Activated T-helper 1 cell treated with Interleukin-2 at 50 U/mL for 16 hours (primary cell): ENCODE data around the gene BRSK2.
"Not testable (repeated sequence)": the region's sequence is repeated elsewhere in the genome, so short reads cannot be mapped to it uniquely, and the experiment has no call there.

Experiments used
- DNase-seq: peaks from one replicate; pipeline ENCODE4 v3.0.0-alpha.2; 2020; ENCODE audit warnings: low read depth

The BRSK2 gene

DNA sequence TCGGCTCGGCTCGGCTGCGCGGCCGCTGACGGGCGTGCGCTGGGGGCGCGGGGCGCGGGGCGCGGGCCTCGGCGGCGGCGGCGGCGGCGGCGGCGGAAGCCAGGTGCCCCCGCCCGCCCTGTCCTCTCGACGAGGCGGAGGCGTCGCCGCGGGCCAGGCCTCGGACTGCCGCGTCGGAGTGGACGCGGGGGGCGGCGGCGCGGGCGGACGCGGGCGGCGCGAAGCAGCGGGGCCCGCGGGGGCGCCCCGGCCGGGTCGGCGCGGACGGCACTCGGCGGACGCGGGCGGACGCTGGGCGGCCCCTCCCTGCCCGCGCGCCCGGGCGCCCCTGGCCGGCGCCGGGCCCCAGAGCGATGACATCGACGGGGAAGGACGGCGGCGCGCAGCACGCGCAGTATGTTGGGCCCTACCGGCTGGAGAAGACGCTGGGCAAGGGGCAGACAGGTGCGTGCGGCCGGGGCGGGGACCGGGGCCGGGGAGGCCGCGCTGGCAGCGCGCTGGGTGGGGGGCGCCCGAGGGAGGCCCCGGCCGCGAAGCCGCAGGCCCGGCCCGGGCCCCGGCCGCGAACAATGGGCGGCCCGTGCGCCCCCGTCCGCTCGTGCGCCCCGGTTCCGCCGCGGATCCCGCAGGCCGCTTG, at the start of gene BRSK2:
Gene BRSK2 (plus strand): TSS at position 3 of the 637 bp plus-strand sequence. CDS start 351 bp downstream, at position 354.
- DNase-seq: no peak

DNA sequence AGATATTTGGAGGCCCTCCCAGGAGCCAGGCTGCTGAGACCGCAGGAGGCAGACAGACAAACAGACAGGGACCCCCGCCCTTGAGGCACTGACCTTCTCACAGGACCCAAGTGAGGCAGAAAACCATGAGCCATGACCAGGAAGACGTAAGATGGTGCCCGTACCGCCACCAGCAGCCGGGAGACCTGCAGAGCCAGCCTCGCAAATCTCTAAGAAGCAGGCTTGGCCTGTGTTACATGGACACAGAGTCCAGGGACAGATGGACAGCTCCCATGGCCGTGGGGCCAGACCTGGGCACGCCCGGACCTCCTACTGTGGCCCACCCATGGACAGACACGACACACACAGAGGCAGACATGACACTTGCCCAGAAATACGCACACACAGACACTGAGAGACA, 49.6 kb upstream of the BRSK2 start:
- no peak for DNase-seq

DNA sequence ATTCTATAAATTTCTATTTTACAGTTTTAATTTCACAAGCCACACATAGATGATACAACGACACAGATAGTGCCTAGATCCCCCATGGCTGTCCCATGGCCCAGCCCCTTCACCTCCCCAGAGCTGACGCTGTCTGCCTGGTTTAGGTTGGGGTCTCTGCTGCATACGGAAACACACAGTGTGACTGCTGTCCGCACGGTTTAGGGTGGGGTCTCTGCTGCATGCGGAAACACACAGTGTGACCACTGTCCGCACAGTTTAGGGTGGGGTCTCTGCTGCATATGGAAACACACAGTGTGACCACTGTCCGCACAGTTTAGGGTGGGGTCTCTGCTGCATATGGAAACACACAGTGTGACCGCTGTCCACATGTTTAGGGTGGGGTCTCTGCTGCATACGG, 48.5 kb upstream of the BRSK2 start:
- not testable (repeated sequence) for DNase-seq

DNA sequence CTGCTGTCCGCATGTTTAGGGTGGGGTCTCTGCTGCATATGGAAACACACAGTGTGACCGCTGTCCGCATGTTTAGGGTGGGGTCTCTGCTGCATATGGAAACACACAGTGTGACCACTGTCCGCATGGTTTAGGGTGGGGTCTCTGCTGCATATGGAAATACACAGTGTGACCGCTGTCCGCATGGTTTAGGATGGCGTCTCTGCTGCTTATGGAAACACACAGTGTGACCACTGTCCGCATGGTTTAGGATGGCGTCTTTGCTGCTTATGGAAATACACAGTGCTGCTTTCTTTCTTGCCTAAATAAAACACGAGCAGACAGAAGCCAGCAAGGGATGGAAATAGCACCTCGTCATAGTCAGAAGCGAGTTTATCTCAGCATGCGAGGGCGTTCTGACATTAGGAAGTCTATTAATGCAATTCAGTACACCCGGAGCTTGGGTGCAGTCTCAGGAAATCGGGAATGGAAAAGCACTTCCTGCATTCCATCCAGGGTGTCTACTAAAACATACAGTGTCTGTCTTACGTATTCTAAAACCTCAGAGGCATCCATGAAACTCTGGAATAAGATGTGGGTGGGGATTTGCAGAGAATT, 47.7 kb upstream of the BRSK2 start:
- DNase-seq: no peak

DNA sequence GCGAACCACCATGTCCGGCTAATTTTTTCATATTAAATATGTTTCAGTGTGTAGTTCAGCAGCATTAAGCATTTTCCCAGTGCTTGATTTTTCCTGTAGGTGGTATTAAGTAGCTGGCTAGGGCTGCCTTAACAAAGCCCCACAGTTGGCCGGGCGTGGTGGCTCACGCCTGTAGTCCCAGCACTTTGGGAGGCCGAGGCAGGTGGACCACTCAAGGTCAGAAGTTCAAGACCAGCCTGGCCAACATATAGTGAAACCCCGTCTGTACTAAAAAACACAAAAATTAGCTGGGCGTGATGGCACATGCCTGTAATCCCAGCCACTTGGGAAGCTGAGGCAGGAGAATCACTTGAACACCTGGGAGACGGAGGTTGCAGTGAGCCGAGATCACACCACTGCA, 46.8 kb upstream of the BRSK2 start:
- DNase-seq: no peak

DNA sequence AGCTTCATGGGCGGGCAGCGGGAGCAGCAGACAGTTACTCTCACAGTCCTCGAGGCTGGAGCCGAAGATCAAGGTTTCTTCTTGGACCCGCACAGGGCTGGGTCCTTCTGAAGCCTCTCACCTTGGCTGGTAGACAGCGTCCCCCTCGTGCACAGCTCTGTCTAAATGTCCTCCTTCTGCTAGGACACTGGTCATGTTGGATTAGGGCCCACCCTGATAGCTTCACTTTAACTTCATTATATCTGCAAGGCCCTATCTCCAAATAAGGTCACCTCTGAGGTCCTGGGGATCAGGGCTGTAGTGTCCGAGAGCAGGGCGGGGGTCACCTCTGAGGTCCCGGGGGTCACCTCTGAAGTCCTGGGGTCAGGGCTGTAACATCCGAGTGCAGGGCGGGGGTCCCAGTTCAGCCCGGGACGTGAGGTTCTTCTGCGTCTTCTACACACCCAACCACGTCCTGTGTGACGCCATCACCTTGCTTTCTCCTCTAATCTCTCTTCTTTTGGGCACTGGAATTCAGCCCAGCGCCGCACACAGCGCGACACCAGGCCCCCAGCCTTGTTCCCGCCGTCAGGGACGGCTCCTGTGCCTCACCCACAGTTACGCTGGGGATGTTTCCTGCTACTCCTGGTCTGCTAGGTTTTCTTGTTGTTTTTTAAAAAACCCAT, 46.2 kb upstream of the BRSK2 start:
- DNase-seq: no peak

DNA sequence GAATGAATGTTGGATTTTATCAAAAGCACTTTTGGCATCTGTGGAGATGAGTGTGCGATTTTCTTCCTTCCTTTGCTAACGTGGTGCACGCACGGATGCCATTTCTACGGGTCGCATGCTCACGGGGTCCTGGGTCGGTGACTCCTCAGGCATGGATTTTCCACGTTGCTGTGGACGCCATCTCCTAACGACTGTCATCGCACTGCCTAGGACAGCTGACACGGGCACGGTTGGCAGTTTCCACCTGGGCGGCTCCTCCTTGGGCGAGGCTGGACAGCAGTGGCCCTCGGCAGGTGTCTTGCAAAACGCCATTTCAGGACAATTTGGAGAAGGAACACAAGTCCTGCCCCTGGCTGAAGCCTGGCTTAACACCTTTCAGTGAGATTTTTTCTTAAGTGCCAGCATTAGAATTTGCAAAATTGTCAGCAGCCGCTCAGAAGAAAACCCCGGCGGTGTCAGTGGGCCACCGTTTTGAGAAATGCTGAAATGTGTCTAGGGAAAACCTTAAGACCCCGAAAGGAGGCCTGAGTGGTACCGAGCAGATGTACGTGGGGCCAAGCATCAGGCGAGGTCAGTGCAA, 45.6 kb upstream of the BRSK2 start:
- DNase-seq: no peak

DNA sequence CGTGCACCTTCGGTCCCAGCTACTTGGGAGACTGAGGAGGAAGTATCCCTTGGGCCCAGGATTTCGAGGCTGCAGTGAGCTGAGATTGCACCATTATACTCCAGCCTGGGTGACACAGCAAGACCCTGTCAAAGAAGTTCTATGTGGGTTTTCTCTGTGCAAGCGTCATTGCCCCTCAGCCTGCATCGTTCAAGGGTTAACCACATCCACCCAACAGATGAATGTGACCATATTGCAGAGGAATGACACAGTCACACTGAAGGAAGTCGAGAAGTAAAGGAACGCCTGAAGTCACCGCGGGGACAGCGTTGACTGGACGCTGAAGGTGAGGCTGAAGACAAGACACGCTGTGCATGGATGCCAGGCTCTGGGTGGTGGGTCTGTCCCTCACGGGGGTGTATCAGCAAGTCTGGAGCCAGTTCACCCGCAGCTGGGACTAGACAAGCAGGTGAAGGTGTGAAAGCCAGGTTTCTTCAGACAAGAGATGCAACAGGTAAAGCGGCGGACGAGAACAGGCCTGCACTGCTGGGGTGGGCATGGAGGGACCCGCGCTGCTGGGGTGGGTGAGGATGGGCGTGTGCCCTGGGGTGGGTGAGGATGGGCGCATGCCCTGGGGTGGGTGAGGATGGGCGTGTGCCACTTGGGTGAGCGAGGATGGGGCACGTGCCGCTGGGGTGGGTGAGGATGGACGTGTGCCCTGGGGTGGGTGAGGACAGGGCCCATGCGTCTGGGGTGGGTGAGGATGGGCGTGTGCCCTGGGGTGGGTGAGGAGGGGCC, 43.8 kb upstream of the BRSK2 start:
- DNase-seq: no peak

DNA sequence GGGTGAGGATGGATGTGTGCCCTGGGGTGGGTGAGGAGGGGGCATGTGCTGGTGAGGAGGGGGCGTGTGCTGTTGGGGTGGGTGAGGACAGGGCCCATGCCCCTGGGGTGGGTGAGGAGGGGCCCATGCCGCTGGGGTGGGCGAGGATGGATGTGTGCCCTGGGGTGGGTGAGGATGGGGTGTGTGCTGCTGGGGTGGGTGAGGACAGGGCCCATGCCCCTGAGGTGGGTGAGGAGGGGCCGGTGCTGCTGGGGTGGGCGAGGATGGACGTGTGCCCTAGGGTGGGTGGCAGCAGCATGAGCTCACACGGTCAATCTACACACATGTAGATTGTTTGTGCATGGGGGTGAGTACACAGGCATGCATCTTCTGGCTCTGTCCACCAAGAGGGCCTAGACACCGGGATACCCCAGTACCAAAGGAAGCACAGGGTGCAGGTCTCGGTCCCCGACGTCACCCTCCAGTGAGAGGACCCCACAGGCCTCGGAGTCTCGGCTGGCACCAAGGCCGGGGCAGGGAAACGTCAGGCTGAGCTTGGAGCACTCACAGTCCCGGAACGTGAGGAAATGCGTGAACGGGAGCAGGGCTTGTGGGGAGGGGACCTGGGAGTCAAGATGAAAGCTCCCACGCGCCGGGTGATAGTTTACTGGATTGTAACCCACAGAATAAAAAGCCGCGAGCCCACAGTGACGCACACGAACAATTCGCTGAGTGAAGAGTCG, 42.9 kb upstream of the BRSK2 start:
- no peak for DNase-seq

DNA sequence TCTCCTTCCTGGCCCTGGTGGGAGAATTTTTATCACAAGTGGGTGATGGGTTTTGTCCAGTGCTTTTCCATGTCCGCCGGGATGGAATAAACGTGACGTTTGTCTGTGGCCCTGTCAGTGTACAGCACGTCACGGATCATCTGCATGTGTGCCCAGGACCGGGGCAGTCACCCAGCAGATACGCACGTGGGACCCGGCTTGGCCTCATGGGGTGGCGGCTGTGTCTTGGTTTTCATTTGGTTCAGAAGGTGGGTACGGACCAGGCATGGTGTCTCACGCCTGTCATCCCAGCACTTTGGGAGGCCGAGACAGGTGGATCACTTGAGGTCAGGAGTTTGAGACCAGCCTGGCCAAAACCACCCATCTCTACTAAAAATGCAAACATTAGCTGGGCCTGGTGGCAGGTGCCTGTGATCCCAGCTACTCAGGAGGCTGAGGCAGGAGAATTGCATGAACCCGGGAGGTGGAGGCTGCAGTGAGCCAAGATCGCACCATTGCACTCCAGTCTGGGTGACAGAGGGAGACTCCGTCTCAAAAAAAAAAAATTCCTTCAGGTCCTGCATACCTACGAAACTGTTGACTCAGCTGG, 42.2 kb upstream of the BRSK2 start:
- DNase-seq: not testable (repeated sequence)

DNA sequence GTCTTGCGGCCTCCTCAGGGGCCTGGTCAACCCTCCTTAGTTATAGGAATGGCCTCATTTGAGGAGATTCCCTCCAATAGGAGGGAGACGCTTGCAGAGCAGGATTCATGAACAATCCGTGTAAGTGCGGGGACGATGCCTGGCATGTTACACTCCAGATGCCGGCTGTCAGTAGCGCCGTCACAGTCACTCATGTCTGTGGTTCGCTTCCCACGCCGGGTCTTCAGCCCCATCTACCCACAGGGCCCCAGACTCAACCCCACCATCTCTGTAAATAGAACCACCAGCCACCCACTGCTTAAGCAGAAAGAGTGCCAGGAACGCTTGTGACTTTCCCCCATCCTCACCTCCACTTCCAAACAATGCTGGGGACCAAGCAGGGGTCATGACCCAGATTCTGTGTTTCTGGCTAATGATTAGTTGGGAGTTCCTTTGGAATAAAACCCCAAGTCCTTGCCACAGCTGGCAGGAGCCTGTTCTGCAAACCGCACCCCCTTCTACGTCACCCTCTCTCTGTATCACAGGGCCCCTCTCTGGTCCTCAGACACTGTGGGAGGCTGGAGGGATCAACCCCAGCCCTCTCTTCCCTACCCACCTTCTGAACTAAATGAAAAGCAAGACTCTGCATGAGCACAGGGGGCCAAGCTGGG, 41.5 kb upstream of the BRSK2 start:
- no peak for DNase-seq

DNA sequence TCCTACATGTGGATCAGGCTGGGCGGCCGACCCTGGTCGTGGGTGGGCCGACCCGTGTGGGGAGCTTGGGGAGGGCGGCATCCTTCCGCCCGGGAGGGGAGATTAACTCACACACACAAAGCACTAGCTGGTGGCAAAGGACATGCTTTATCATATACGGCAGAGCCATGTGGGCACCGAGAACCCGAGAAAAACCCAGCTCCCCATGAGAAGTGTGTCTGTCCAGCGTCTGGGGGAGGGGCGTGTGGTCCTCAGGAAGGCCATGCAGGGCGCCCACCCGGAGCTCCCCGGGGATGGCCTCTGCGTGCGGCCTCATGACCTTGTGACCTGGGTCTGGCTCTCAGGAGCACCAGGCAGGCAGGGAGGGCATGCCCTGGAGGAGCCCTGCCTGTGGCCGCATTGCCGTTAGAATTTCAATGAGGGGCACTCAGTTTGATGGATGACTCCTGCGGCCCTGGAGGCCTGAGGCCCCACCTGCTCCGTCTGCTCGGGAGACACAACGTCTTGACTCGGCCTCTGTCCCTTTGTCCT, 40.9 kb upstream of the BRSK2 start:
- DNase-seq: no peak

DNA sequence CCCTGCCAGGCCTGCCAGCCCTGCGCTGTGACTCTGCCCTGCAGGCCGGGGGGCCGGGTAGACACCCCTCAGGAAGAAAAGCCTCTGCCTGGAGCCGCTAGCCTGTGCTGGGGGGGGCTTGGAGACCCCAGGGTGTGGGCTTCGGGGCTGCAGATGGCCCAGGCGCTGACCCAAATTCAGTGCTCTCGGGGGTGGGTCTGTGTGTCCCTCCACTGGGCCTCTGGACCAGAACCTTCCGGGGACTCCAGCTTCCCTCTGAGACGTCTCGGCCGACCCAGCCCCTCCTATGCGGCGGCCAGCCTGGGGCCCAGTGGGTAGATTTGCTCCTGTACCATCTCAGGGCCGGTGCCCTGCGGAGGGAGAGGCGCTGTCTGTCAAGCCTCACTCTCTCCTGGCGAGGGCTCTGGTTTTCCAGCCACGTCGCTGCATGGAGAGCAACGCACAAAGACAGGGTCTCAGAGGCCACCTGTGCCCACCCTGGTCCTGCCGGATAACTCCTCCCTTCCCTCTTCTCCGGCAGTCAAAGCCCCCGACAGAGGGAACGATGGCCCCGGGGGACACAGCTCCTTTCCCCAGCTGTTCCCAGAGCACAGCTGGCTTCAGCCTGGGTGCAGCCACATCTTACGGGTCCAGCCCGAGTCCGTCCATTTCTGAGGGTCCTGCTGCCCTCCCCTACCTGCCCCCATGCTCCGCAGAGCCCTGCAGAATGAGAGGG, 40.2 kb upstream of the BRSK2 start:
- DNase-seq: no peak

DNA sequence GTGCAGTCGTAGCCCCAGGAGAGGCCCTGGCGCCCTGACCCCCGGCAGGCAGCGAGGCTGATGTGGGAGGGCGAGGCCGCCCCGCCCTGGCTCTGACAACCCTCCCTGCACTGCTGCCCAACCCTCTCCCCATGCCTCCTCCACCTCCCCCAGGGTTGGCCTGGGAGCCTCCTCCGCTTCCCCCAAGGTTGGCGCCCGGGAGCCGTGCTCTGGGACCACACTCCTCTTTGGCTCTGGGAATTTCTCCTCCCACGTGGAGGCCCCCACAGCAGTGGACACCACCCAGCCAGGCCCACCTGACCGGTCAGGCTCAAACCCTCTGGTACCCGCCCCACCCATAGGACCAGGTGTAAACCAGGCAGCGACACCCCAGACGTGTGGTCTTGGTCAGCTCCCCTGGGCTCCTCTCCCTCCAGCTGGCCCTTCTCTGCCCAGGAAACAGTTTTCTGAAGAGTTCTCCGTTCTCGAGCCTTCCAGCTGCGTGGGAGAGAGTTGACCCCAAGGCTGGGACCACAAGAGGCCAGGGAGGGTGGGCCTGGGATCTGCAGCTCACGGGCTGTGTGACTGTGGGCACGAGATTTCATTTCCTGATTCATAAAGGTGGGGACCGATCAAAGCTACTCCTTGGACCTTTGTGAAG, 39.5 kb upstream of the BRSK2 start:
- no peak for DNase-seq

DNA sequence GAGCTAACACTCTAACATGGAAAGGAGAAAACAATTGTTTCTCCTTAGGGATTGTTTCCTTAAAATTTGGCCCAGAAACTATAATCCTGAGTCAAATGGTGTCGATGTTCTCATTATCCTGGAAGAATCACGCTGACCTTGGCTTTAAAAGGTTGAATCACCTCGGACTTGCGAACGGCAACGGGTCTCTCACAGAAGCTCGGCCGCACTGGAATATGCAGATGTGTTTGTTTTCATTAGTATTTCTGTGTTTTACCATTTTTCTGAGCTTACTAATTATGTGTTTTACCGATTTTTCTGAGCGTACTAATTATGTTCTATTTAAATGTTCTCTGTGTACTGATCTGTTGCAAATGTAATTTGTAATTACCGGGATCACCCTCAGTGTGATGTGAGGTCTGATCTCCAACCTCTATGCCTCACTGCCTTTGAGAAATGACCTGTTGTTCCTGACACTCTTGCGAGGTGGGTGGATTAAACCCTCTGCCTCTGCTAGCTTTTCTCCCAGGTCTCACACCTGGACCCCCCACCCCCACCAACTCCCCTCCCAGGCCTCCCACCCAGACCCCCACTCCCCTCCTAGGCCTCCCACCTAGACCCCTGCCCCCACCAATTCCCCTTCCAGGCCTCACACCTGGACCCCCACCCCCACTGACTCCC, 38.3 kb upstream of the BRSK2 start:
- no peak for DNase-seq

DNA sequence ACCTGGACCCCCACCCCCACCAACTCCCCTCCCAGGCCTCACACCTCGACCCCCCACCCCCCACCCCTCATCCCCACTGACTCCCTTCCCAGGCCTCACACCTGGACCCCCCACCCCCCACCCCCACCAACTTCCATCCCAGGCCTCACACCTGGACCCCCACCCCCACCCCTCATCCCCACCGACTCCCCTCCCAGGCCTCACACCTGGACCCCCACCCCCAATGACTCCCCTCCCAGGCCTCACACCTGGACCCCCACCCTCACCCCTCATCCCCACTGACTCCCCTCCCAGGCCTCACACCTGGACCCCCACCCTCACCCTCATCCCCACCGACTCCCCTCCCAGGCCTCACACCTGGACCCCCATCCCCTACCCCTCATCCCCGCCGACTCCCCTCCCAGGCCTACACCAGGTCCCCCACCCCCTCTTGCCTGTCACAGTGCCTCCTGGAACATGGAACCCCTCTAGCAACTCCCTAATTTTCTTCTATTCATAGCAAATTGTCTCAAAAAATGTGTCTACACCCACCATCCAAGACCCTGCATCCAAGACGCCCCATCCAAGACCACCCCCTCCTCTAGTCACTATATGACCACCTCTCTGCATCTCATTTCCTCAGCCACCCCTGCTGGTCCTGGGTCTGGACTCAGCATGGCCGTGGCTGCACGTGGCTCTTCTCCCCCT, 36.9 kb upstream of the BRSK2 start:
- no peak for DNase-seq

DNA sequence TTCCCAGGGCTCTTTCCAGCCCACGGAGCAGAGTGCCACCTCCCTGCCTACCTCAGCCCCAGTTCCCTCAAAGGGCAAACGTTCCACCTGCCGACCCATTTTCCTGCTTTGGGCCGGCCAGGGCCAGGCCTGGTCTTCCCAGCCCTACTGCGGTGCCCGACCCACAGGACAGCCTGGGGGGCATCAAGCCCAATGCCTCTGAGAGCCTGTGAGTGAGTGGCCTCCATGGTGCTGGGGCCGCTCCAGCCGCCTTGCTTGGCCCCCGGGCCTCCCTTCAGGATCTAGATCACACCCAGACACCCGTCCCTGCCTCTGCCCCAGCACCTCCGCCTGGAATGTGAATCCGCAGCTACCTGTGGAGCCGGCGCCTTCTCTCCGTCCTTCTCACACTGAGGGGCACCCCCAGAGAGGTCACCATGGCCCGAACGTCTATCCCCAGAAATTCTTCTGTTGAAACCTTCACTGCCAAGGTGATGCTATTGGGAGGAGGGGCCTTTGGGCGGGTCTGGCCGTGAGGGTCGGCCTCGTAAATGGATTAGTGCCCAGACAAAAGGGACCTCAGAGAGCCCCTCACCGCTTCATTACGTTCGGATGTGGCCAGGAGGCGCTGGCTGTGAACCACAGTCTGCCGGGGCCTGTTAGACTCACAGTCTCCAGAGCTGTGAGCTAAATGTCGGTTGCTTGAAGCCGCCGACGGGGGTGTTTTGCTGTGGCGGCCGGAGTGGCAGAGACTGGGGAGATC, 36.2 kb upstream of the BRSK2 start:
- no peak for DNase-seq
